Measurements from ENCODE around the gene PRR7. TPM values are rescaled to one million over a fixed set of nuclear protein-coding genes. Genes with fewer than 3 reads are reported as not detected.

Gene PRR7
- total and polyA plus RNA-seq, 2 experiments from 2014 or later: 27.1 to 29.0 TPM

DNA sequence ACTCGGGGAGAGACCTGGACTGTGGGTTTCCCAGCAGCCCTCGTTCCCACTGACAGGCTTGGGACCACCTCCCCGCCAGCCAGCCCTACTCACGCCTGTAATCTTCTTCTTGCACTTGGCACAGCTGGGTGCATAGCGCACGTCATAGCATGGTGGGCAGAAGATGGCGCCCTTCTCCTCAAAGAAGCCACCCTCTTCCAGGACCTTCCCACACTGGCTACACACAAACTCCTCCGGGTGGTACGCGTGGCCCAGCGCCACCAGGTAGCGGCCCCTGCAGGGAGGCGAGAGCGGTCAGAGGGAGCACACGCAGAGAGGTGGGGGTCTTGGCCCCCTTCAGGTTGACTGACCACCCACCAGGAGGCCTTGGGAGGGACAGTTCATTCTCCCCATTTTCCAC is 41.4 kb downstream of the PRR7 start:
- Histone ChIP-seq H3K27me3 (no peaks in the 10 kb centered on the region), H3K4me3 (no peak overlapping the region), H3K27ac (no peak overlapping the region), H3K36me3 (peaks cover 65% of the 10 kb centered on the region), H3K4me1 (ENCODE audit: low read depth) (no peaks in the 10 kb centered on the region), H3K9me3 (ENCODE audit: low read depth) (no peaks in the 10 kb centered on the region)
- TF ChIP-seq, protein P1, sequence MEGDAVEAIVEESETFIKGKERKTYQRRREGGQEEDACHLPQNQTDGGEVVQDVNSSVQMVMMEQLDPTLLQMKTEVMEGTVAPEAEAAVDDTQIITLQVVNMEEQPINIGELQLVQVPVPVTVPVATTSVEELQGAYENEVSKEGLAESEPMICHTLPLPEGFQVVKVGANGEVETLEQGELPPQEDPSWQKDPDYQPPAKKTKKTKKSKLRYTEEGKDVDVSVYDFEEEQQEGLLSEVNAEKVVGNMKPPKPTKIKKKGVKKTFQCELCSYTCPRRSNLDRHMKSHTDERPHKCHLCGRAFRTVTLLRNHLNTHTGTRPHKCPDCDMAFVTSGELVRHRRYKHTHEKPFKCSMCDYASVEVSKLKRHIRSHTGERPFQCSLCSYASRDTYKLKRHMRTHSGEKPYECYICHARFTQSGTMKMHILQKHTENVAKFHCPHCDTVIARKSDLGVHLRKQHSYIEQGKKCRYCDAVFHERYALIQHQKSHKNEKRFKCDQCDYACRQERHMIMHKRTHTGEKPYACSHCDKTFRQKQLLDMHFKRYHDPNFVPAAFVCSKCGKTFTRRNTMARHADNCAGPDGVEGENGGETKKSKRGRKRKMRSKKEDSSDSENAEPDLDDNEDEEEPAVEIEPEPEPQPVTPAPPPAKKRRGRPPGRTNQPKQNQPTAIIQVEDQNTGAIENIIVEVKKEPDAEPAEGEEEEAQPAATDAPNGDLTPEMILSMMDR (IDR thresholded peaks at IDR 0.05; ENCODE audit: low read depth, low read length): no peak
- DNase-seq (ENCODE audit: low read depth in 1 of 2, low spot score in 1 of 2): no peak

DNA sequence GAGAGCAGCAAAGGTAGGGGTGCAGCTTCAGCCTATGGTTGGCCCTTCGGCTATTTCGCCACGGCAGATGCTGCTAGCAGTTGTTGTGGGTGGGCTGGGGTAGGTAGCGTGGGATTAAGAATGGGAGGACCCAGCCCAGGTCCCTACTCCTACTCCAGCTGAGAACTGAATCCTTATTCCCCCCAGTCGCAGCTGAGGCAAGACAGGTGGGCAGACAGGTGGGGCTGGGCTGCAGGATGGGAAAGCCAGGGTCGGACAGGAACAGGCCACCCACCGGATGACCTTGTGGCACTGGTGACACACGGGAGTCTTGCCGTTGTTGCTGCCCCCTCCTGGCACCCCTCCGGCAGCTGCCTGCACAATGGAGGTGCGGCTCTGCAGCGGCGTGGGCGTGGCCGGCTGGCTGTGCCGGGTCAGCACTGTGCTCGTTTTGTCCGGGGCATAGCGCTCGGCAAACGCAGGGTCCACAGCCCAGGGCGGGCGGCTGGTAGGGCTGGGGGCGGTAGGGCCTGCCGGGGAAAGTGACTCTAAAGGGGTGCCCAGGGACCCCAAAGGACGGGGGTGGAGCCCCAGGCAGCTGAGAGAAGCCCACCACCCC is 42.6 kb downstream of the PRR7 start:
- Histone ChIP-seq H3K9me3 (ENCODE audit: low read depth) (no peaks in the 10 kb centered on the region), H3K36me3 (peaks cover 54% of the 10 kb centered on the region), H3K27ac (no peak overlapping the region), H3K4me3 (no peak overlapping the region), H3K4me1 (ENCODE audit: low read depth) (peaks cover 8% of the 10 kb centered on the region), H3K27me3 (no peaks in the 10 kb centered on the region)
- DNase-seq (ENCODE audit: low read depth in 1 of 2, low spot score in 1 of 2): no peak
- TF ChIP-seq, protein P1 (IDR thresholded peaks at IDR 0.05; ENCODE audit: low read depth, low read length): no peak

DNA sequence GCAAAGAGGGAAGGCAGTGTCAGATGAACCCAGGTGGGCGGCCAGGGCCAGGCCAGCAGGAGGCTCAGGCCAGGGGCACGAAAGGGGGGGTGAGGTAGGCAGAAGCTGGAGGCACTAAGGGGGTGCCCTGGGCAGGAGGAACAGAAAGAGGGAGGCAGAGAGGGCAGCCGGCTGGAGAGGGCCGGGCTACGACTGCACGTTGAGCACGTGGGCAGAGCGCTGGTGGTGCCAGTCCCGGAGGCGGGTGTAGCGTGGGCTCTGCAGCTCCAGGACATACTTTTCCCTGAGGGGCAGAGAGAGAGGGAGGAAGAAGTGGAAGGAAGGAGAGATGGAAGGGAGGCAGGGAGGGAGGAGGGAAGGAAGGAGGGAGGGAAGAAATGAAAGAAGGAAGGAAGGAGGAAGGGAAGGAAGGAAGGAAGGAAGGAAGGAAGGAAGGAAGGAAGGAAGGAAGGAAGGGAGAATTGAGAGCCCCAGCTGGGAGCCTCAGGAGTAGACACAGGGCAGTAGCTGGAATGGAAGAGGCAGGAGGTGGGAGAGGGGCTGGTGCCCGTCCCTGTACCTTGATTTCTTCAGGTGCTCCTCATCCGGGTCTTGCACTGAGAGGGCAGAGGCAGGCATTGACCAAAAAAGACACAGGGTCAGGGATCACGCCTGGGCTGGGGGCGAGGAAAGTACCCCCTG is 43.8 kb downstream of the PRR7 start:
- Histone ChIP-seq H3K9me3 (ENCODE audit: low read depth) (no peaks in the 10 kb centered on the region), H3K27ac (no peak overlapping the region), H3K4me3 (no peak overlapping the region), H3K36me3 (peaks cover 51% of the 10 kb centered on the region), H3K4me1 (ENCODE audit: low read depth) (peaks cover 20% of the 10 kb centered on the region), H3K27me3 (no peaks in the 10 kb centered on the region)
- TF ChIP-seq, protein P1 (IDR thresholded peaks at IDR 0.05; ENCODE audit: low read depth, low read length): no peak
- no peak for DNase-seq (ENCODE audit: low read depth in 1 of 2, low spot score in 1 of 2)

DNA sequence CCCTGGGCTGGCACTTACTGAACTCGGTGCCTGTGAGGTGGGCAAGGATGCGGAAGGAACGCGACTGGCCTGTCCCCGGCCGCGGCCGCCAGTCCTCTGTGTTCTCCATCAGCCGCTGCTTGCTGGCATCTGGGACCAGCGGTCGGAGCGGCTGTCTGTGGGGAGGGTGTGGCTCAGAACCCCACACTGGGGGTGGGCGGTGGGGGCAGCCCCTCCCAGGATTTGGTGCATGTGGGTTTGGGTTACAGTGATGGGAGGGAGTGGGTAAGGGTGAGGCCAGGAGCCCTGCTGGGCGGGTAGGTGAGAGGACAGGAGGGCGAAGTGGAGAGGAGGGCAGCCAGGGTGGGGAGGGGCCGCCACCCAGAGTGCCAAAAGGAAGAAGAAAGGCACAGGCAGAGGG is 44.4 kb downstream of the PRR7 start:
- Histone ChIP-seq H3K27ac (no peak overlapping the region), H3K27me3 (no peaks in the 10 kb centered on the region), H3K9me3 (ENCODE audit: low read depth) (no peaks in the 10 kb centered on the region), H3K36me3 (peaks cover 48% of the 10 kb centered on the region), H3K4me3 (no peak overlapping the region), H3K4me1 (ENCODE audit: low read depth) (peaks cover 25% of the 10 kb centered on the region)
- TF ChIP-seq, protein P1 (IDR thresholded peaks at IDR 0.05; ENCODE audit: low read depth, low read length): no peak
- DNase-seq (ENCODE audit: low read depth in 1 of 2, low spot score in 1 of 2): no peak

DNA sequence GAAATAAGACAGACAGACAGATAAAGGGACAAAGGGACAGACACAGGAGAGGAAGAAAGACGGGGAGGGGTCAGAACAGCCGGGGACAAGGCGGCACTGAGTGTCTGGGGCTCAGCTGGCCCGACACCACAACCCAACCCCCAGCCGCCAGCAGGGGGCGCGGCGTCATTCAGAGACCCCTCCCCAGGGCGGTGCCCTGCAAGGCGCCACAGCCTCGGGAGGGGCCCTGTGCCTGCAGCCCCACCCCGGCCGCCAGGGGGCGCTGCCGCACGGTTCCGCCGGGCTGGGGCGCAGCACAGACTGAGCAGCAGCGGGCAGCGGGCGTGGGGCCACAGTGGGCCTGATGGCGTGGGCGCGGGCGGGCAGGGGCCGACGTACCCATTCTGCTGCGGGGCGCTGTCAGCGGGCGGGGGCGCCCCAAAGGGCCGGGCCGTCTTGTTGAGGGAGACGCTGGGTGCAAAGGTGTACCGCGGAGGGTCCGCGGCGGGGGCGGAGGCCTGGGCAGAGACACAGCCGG is 44.9 kb downstream of the PRR7 start:
- TF ChIP-seq, protein P1 (IDR thresholded peaks at IDR 0.05; ENCODE audit: low read depth, low read length): peak; percentile 66
- Histone ChIP-seq H3K27me3 (no peaks in the 10 kb centered on the region), H3K27ac (no peak overlapping the region), H3K4me3 (no peak overlapping the region), H3K4me1 (ENCODE audit: low read depth) (peaks cover 26% of the 10 kb centered on the region), H3K36me3 (peaks cover 43% of the 10 kb centered on the region), H3K9me3 (ENCODE audit: low read depth) (no peaks in the 10 kb centered on the region)
- DNase-seq (ENCODE audit: low read depth in 1 of 2, low spot score in 1 of 2): peak; percentile 61 to 88

Data from cardiac muscle cell (in vitro differentiated cells and primary cell).